HepG2 (cell line): ENCODE results near the gene RSAD1. TPM values are rescaled to one million over a fixed set of nuclear protein-coding genes. Genes with fewer than 3 reads are reported as not detected.

Experiments used
- ELF1 ChIP-seq: sonication (generic); formaldehyde crosslinking; IDR thresholded peaks from 2 replicates; pipeline ENCODE4 v1.4.0; 2020; ENCODE audit warnings: missing genetic modification reagents
- ETV5 ChIP-seq: IDR thresholded peaks from 2 replicates; pipeline ENCODE4 v1.6.1; 2018; ENCODE audit warnings: missing biosample characterization, missing genetic modification reagents, inconsistent platforms, borderline replicate concordance
- FOXA3 ChIP-seq: IDR thresholded peaks from 2 replicates; pipeline ENCODE4 v1.6.1; 2016; ENCODE audit warnings: missing genetic modification reagents, missing compliant biosample characterization
- HDAC1 ChIP-seq: sonication (generic); formaldehyde crosslinking; IDR thresholded peaks from 2 replicates; pipeline ENCODE4 v1.5.1; 2020; ENCODE audit warnings: mild to moderate bottlenecking, missing genetic modification reagents
- MED8 ChIP-seq: sonication (generic); formaldehyde crosslinking; IDR thresholded peaks from 2 replicates; pipeline ENCODE4 v1.8.1; 2023; ENCODE audit warnings: mild to moderate bottlenecking, missing genetic modification reagents; ENCODE audit not compliant: insufficient replicate concordance
- MTA3 ChIP-seq: sonication (generic); formaldehyde crosslinking; IDR thresholded peaks from 2 replicates; pipeline ENCODE4 v1.4.0; 2020; ENCODE audit warnings: missing genetic modification reagents
- PHF8 ChIP-seq: sonication (generic); formaldehyde crosslinking; IDR thresholded peaks from 2 replicates; pipeline ENCODE4 v1.5.0; 2020; ENCODE audit warnings: missing genetic modification reagents
- RAD21 ChIP-seq: fragments of 450-650 bp; formaldehyde crosslinking; IDR thresholded peaks from 2 replicates; pipeline ENCODE4 v1.5.0; 2020; ENCODE audit warnings: mild to moderate bottlenecking
- RXRA ChIP-seq: sonication (generic); formaldehyde crosslinking; IDR thresholded peaks from 2 replicates; pipeline ENCODE4 v1.5.1; 2020; ENCODE audit warnings: missing genetic modification reagents
- ZNF274 ChIP-seq: sonication (generic); formaldehyde crosslinking; IDR thresholded peaks from 2 replicates; pipeline ENCODE4 v1.5.1; 2020; ENCODE audit warnings: mild to moderate bottlenecking, missing genetic modification reagents
- ZNF350 ChIP-seq: sonication (generic); formaldehyde crosslinking; IDR thresholded peaks from 2 replicates; pipeline ENCODE4 v1.4.0; 2020; ENCODE audit warnings: mild to moderate bottlenecking, low read depth, missing genetic modification reagents, borderline replicate concordance
- ZNF510 ChIP-seq: sonication (generic); formaldehyde crosslinking; IDR thresholded peaks from 2 replicates; pipeline ENCODE4 v1.4.0; 2020; ENCODE audit warnings: low read depth, mild to moderate bottlenecking, missing genetic modification reagents
- ZNF724P ChIP-seq: sonication (generic); formaldehyde crosslinking; IDR thresholded peaks from 2 replicates; pipeline ENCODE4 v1.8.0; 2022; ENCODE audit warnings: missing genetic modification reagents, borderline replicate concordance
- polyA plus RNA-seq, 8 experiments: library from polyadenylated mRNA; depleted of rRNA in 3 of 8; stranded (reverse) in 7 of 8; unstranded in 1 of 8; fragments of >200 nt; fragmentation: Illumina TruSeq in 4 of 8; extraction: Trizol in 4 of 8; gene quantifications; 2 replicates each; pipeline versions ENCODE4 v1.2.1 to v1.2.3, GENCODE V29; 2011 to 2016; ENCODE audit warnings: low read depth in 4 of 8, missing spikeins in 1 of 8, mixed read lengths in 1 of 8; ENCODE audit not compliant: insufficient read depth in 1 of 8
- total RNA-seq, 5 experiments: library from RNA; depleted of rRNA; stranded (reverse); fragments of >200 nt; fragmentation: Illumina TruSeq; extraction: Trizol; gene quantifications; 2 replicates each; pipeline ENCODE4 v1.2.3, GENCODE V29; 2016; ENCODE audit warnings: low read depth in 1 of 5
- TF ChIP-seq, protein P1 (sequence below): sonication (generic); formaldehyde crosslinking; IDR thresholded peaks from 2 replicates; pipeline ENCODE4; 2020; ENCODE audit warnings: missing genetic modification reagents, mild to moderate bottlenecking, borderline replicate concordance
- TF ChIP-seq, protein P2 (sequence below): fragments of 450-650 bp; IDR thresholded peaks from 2 replicates; pipeline ENCODE4 v1.6.1; 2016
- TF ChIP-seq, protein P3 (sequence below): sonication (generic); formaldehyde crosslinking; IDR thresholded peaks from 2 replicates; pipeline ENCODE4 v1.4.0; 2020; ENCODE audit warnings: missing genetic modification reagents, mild to moderate bottlenecking, borderline replicate concordance
- TF ChIP-seq, protein P4 (sequence below): sonication (generic); formaldehyde crosslinking; IDR thresholded peaks from 2 replicates; pipeline ENCODE4 v1.4.0; 2020; ENCODE audit warnings: missing genetic modification reagents

The RSAD1 gene
- total and polyA plus RNA-seq, 2 of the 13 experiments (the other 11 are each of a cell fraction or from before 2014, with no cell fraction given) = 22.7 to 27.7 TPM

DNA sequence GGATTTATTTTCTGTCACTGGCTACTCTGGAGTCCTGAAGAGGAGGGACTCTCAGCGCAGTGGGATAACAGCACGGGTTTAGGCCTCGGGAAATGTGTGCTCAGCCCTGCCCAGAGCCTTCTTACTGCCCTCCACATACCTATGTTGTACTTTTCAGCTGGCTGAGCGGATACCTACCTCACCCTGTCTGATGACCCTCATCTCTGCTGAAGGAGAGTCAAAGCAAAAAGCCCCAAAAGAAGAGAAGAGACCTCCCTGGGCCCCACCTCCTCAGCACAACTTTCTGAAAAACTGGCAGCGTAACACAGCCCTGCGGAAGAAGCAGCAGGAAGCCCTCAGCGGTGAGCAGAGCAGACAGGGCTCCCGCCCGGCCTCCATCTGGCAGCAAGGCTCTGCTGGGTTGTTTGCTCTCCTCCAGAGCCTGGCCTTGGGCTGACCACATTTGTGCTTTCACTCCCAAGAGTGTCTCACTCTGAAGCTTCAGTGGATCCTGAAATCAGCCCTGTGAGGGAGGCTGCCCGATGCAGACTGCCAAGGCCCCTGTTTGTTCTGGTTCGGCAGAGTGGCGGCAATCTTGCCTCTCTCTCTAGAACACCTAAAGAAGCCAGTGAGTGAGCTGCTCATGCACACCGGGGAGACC, 39.8 kb downstream of the RSAD1 start (continued):
- no peak for TF ChIP-seq ELF1
- TF ChIP-seq ZNF274 (CRISPR knock-in tag) = no peak
- TF ChIP-seq, protein P1, sequence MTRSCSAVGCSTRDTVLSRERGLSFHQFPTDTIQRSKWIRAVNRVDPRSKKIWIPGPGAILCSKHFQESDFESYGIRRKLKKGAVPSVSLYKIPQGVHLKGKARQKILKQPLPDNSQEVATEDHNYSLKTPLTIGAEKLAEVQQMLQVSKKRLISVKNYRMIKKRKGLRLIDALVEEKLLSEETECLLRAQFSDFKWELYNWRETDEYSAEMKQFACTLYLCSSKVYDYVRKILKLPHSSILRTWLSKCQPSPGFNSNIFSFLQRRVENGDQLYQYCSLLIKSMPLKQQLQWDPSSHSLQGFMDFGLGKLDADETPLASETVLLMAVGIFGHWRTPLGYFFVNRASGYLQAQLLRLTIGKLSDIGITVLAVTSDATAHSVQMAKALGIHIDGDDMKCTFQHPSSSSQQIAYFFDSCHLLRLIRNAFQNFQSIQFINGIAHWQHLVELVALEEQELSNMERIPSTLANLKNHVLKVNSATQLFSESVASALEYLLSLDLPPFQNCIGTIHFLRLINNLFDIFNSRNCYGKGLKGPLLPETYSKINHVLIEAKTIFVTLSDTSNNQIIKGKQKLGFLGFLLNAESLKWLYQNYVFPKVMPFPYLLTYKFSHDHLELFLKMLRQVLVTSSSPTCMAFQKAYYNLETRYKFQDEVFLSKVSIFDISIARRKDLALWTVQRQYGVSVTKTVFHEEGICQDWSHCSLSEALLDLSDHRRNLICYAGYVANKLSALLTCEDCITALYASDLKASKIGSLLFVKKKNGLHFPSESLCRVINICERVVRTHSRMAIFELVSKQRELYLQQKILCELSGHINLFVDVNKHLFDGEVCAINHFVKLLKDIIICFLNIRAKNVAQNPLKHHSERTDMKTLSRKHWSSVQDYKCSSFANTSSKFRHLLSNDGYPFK (CRISPR knock-in tag) = peak; percentile 64; the same call in 1 of the 2 replicates
- TF ChIP-seq RXRA (CRISPR knock-in tag) = peak; percentile 28; the same call in 1 of the 2 replicates
- 0 out of 2 replicates have a peak, but pooled peaks have one; percentile 12 for TF ChIP-seq ZNF510 (CRISPR knock-in tag)
- TF ChIP-seq PHF8 (CRISPR knock-in tag) = 0 out of 2 replicates have a peak, but pooled peaks have one; percentile 18
- TF ChIP-seq ZNF724P (CRISPR knock-in tag) = 0 out of 2 replicates have a peak, but pooled peaks have one; percentile 16
- TF ChIP-seq FOXA3 = 0 out of 2 replicates have a peak, but pooled peaks have one; percentile 12
- TF ChIP-seq, protein P2, sequence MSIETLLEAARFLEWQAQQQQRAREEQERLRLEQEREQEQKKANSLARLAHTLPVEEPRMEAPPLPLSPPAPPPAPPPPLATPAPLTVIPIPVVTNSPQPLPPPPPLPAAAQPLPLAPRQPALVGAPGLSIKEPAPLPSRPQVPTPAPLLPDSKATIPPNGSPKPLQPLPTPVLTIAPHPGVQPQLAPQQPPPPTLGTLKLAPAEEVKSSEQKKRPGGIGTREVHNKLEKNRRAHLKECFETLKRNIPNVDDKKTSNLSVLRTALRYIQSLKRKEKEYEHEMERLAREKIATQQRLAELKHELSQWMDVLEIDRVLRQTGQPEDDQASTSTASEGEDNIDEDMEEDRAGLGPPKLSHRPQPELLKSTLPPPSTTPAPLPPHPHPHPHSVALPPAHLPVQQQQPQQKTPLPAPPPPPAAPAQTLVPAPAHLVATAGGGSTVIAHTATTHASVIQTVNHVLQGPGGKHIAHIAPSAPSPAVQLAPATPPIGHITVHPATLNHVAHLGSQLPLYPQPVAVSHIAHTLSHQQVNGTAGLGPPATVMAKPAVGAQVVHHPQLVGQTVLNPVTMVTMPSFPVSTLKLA = no peak
- 0 out of 2 replicates have a peak, but pooled peaks have one; percentile 10 for TF ChIP-seq ETV5
- TF ChIP-seq, protein P3, sequence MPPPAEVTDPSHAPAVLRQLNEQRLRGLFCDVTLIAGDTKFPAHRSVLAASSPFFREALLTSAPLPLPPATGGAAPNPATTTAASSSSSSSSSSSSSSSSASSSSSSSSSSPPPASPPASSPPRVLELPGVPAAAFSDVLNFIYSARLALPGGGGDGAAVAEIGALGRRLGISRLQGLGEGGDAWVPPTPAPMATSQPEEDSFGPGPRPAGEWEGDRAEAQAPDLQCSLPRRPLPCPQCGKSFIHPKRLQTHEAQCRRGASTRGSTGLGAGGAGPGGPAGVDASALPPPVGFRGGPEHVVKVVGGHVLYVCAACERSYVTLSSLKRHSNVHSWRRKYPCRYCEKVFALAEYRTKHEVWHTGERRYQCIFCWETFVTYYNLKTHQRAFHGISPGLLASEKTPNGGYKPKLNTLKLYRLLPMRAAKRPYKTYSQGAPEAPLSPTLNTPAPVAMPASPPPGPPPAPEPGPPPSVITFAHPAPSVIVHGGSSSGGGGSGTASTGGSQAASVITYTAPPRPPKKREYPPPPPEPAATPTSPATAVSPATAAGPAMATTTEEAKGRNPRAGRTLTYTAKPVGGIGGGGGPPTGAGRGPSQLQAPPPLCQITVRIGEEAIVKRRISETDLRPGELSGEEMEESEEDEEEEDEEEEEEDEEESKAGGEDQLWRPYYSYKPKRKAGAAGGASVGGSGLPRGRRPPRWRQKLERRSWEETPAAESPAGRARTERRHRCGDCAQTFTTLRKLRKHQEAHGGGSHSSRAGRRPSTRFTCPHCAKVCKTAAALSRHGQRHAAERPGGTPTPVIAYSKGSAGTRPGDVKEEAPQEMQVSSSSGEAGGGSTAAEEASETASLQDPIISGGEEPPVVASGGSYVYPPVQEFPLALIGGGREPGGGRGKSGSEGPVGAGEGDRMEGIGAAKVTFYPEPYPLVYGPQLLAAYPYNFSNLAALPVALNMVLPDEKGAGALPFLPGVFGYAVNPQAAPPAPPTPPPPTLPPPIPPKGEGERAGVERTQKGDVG = 0 out of 2 replicates have a peak, but pooled peaks have one; percentile 6
- TF ChIP-seq, protein P4, sequence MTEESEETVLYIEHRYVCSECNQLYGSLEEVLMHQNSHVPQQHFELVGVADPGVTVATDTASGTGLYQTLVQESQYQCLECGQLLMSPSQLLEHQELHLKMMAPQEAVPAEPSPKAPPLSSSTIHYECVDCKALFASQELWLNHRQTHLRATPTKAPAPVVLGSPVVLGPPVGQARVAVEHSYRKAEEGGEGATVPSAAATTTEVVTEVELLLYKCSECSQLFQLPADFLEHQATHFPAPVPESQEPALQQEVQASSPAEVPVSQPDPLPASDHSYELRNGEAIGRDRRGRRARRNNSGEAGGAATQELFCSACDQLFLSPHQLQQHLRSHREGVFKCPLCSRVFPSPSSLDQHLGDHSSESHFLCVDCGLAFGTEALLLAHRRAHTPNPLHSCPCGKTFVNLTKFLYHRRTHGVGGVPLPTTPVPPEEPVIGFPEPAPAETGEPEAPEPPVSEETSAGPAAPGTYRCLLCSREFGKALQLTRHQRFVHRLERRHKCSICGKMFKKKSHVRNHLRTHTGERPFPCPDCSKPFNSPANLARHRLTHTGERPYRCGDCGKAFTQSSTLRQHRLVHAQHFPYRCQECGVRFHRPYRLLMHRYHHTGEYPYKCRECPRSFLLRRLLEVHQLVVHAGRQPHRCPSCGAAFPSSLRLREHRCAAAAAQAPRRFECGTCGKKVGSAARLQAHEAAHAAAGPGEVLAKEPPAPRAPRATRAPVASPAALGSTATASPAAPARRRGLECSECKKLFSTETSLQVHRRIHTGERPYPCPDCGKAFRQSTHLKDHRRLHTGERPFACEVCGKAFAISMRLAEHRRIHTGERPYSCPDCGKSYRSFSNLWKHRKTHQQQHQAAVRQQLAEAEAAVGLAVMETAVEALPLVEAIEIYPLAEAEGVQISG (CRISPR knock-in tag) = peak; percentile 74
- TF ChIP-seq RAD21 (CRISPR knock-in tag) = 0 out of 2 replicates have a peak, but pooled peaks have one; percentile 32
- TF ChIP-seq HDAC1 = peak; percentile 4; the same call in 1 of the 2 replicates
- no peak for TF ChIP-seq MED8 (CRISPR knock-in tag)
- no peak for TF ChIP-seq MTA3
- TF ChIP-seq ZNF350 (CRISPR knock-in tag) = peak; percentile 26; the same call in 1 of the 2 replicates
